ENCODE measurements around the gene TACO1.
A peak's percentile ranks its signal among the peaks of the same experiment; 100 is the strongest.

Gene TACO1

GRCh38 chr17:63600569-63601438 is at the start of gene TACO1:
TACO1 (plus strand) TSS chr17:63600895; CDS start chr17:63601084, 189 bp downstream.
- H3K9me3 ChIP-seq (ENCODE audit: control insufficient read depth in 2 of 2, low read length in 2 of 2): no peaks in the 10 kb centered on the region
- H3K36me3 ChIP-seq (ENCODE audit: control insufficient read depth in 2 of 2, insufficient read depth in 2 of 2, low read length in 2 of 2): peaks cover 13 to 16% of the 10 kb centered on the region in 2 donors
- H3K4me3 ChIP-seq (ENCODE audit: low read length in 2 of 2): peak within 1 kb of the TSS; percentile 60 to 94
- H3K27ac ChIP-seq (ENCODE audit: low read depth in 2 of 2, low read length in 2 of 2): peak within 1 kb of the TSS; percentile 72 to 82
- peak within 1 kb of the TSS; percentile 81 to 83 for H3K9ac ChIP-seq (ENCODE audit: low read depth in 1 of 2, low read length in 2 of 2)
- H3K27me3 ChIP-seq (ENCODE audit: control insufficient read depth in 2 of 2, insufficient read depth in 2 of 2, low read length in 2 of 2): no peaks in the 10 kb centered on the region
- peaks cover 17 to 20% of the 10 kb centered on the region in 2 donors for H3K4me1 ChIP-seq (ENCODE audit: control insufficient read depth in 2 of 2, insufficient read depth in 2 of 2, low read length in 2 of 2)

GRCh38 chr17:63552211-63552610 is 48.5 kb upstream of the TACO1 start:
- Histone ChIP-seq H3K27me3 (ENCODE audit: control insufficient read depth in 2 of 2, insufficient read depth in 2 of 2, low read length in 2 of 2) (no peaks in the 10 kb centered on the region), H3K9me3 (ENCODE audit: control insufficient read depth in 2 of 2, low read length in 2 of 2) (no peaks in the 10 kb centered on the region), H3K36me3 (ENCODE audit: control insufficient read depth in 2 of 2, insufficient read depth in 2 of 2, low read length in 2 of 2) (peaks cover 0 to 6% of the 10 kb centered on the region in 2 donors), H3K4me1 (ENCODE audit: control insufficient read depth in 2 of 2, insufficient read depth in 2 of 2, low read length in 2 of 2) (peaks cover 17 to 22% of the 10 kb centered on the region in 2 donors), H3K4me3 (ENCODE audit: low read length in 2 of 2) (peak overlapping the region; percentile 48 to 99), H3K9ac (ENCODE audit: low read depth in 1 of 2, low read length in 2 of 2) (peak overlapping the region in 1 of 2 donors; percentile 24), H3K27ac (ENCODE audit: low read depth in 2 of 2, low read length in 2 of 2) (no peak overlapping the region)

GRCh38 chr17:63555500-63556156 is 45.1 kb upstream of the TACO1 start:
- Histone ChIP-seq H3K9ac (ENCODE audit: low read depth in 1 of 2, low read length in 2 of 2) (no peak overlapping the region), H3K36me3 (ENCODE audit: control insufficient read depth in 2 of 2, insufficient read depth in 2 of 2, low read length in 2 of 2) (peaks cover 0 to 6% of the 10 kb centered on the region in 2 donors), H3K4me3 (ENCODE audit: low read length in 2 of 2) (no peak overlapping the region), H3K4me1 (ENCODE audit: control insufficient read depth in 2 of 2, insufficient read depth in 2 of 2, low read length in 2 of 2) (peaks cover 12 to 18% of the 10 kb centered on the region in 2 donors), H3K27ac (ENCODE audit: low read depth in 2 of 2, low read length in 2 of 2) (no peak overlapping the region), H3K9me3 (ENCODE audit: control insufficient read depth in 2 of 2, low read length in 2 of 2) (no peaks in the 10 kb centered on the region), H3K27me3 (ENCODE audit: control insufficient read depth in 2 of 2, insufficient read depth in 2 of 2, low read length in 2 of 2) (no peaks in the 10 kb centered on the region)

GRCh38 chr17:63557416-63557815 is 43.3 kb upstream of the TACO1 start:
- H3K9ac ChIP-seq (ENCODE audit: low read depth in 1 of 2, low read length in 2 of 2): no peak overlapping the region
- peaks cover 3 to 10% of the 10 kb centered on the region in 2 donors for H3K4me1 ChIP-seq (ENCODE audit: control insufficient read depth in 2 of 2, insufficient read depth in 2 of 2, low read length in 2 of 2)
- H3K27ac ChIP-seq (ENCODE audit: low read depth in 2 of 2, low read length in 2 of 2): no peak overlapping the region
- no peaks in the 10 kb centered on the region for H3K9me3 ChIP-seq (ENCODE audit: control insufficient read depth in 2 of 2, low read length in 2 of 2)
- peaks cover 0 to 6% of the 10 kb centered on the region in 2 donors for H3K36me3 ChIP-seq (ENCODE audit: control insufficient read depth in 2 of 2, insufficient read depth in 2 of 2, low read length in 2 of 2)
- no peaks in the 10 kb centered on the region for H3K27me3 ChIP-seq (ENCODE audit: control insufficient read depth in 2 of 2, insufficient read depth in 2 of 2, low read length in 2 of 2)
- no peak overlapping the region for H3K4me3 ChIP-seq (ENCODE audit: low read length in 2 of 2)

- H3K27me3 ChIP-seq (ENCODE audit: control insufficient read depth in 2 of 2, insufficient read depth in 2 of 2, low read length in 2 of 2): no peaks in the 10 kb centered on the region
- H3K4me1 ChIP-seq (ENCODE audit: control insufficient read depth in 2 of 2, insufficient read depth in 2 of 2, low read length in 2 of 2): peaks cover 0 to 2% of the 10 kb centered on the region in 2 donors
- no peaks in the 10 kb centered on the region for H3K9me3 ChIP-seq (ENCODE audit: control insufficient read depth in 2 of 2, low read length in 2 of 2)
- H3K9ac ChIP-seq (ENCODE audit: low read depth in 1 of 2, low read length in 2 of 2): no peak overlapping the region
- peaks cover 0 to 4% of the 10 kb centered on the region in 2 donors for H3K36me3 ChIP-seq (ENCODE audit: control insufficient read depth in 2 of 2, insufficient read depth in 2 of 2, low read length in 2 of 2)
- H3K27ac ChIP-seq (ENCODE audit: low read depth in 2 of 2, low read length in 2 of 2): no peak overlapping the region
- no peak overlapping the region for H3K4me3 ChIP-seq (ENCODE audit: low read length in 2 of 2)
Measured at GRCh38 chr17:63558441-63558840, 42.3 kb upstream of the TACO1 start.

GRCh38 chr17:63561819-63562218 is 38.9 kb upstream of the TACO1 start:
- no peaks in the 10 kb centered on the region for H3K36me3 ChIP-seq (ENCODE audit: control insufficient read depth in 2 of 2, insufficient read depth in 2 of 2, low read length in 2 of 2)
- no peak overlapping the region for H3K4me3 ChIP-seq (ENCODE audit: low read length in 2 of 2)
- no peaks in the 10 kb centered on the region for H3K9me3 ChIP-seq (ENCODE audit: control insufficient read depth in 2 of 2, low read length in 2 of 2)
- H3K27ac ChIP-seq (ENCODE audit: low read depth in 2 of 2, low read length in 2 of 2): no peak overlapping the region
- no peaks in the 10 kb centered on the region for H3K27me3 ChIP-seq (ENCODE audit: control insufficient read depth in 2 of 2, insufficient read depth in 2 of 2, low read length in 2 of 2)
- H3K9ac ChIP-seq (ENCODE audit: low read depth in 1 of 2, low read length in 2 of 2): no peak overlapping the region
- H3K4me1 ChIP-seq (ENCODE audit: control insufficient read depth in 2 of 2, insufficient read depth in 2 of 2, low read length in 2 of 2): no peaks in the 10 kb centered on the region

- no peaks in the 10 kb centered on the region for H3K9me3 ChIP-seq (ENCODE audit: control insufficient read depth in 2 of 2, low read length in 2 of 2)
- no peak overlapping the region for H3K9ac ChIP-seq (ENCODE audit: low read depth in 1 of 2, low read length in 2 of 2)
- no peaks in the 10 kb centered on the region for H3K27me3 ChIP-seq (ENCODE audit: control insufficient read depth in 2 of 2, insufficient read depth in 2 of 2, low read length in 2 of 2)
- H3K36me3 ChIP-seq (ENCODE audit: control insufficient read depth in 2 of 2, insufficient read depth in 2 of 2, low read length in 2 of 2): no peaks in the 10 kb centered on the region
- H3K4me3 ChIP-seq (ENCODE audit: low read length in 2 of 2): no peak overlapping the region
- no peaks in the 10 kb centered on the region for H3K4me1 ChIP-seq (ENCODE audit: control insufficient read depth in 2 of 2, insufficient read depth in 2 of 2, low read length in 2 of 2)
- H3K27ac ChIP-seq (ENCODE audit: low read depth in 2 of 2, low read length in 2 of 2): no peak overlapping the region
Measured at GRCh38 chr17:63563339-63563738, 37.4 kb upstream of the TACO1 start.

GRCh38 chr17:63564562-63564961 is 36.1 kb upstream of the TACO1 start:
- Histone ChIP-seq H3K36me3 (ENCODE audit: control insufficient read depth in 2 of 2, insufficient read depth in 2 of 2, low read length in 2 of 2) (peaks cover 0 to 3% of the 10 kb centered on the region in 2 donors), H3K4me3 (ENCODE audit: low read length in 2 of 2) (no peak overlapping the region)

GRCh38 chr17:63567229-63567628 is 33.5 kb upstream of the TACO1 start:
- peaks cover 0 to 3% of the 10 kb centered on the region in 2 donors for H3K36me3 ChIP-seq (ENCODE audit: control insufficient read depth in 2 of 2, insufficient read depth in 2 of 2, low read length in 2 of 2)
- no peak overlapping the region for H3K9ac ChIP-seq (ENCODE audit: low read depth in 1 of 2, low read length in 2 of 2)
- H3K9me3 ChIP-seq (ENCODE audit: control insufficient read depth in 2 of 2, low read length in 2 of 2): no peaks in the 10 kb centered on the region
- no peak overlapping the region for H3K4me3 ChIP-seq (ENCODE audit: low read length in 2 of 2)
- H3K27ac ChIP-seq (ENCODE audit: low read depth in 2 of 2, low read length in 2 of 2): no peak overlapping the region
- no peaks in the 10 kb centered on the region for H3K27me3 ChIP-seq (ENCODE audit: control insufficient read depth in 2 of 2, insufficient read depth in 2 of 2, low read length in 2 of 2)
- H3K4me1 ChIP-seq (ENCODE audit: control insufficient read depth in 2 of 2, insufficient read depth in 2 of 2, low read length in 2 of 2): no peaks in the 10 kb centered on the region

More at GRCh38 chr17:63564562-63564961, 36.1 kb upstream of the TACO1 start:
- no peak overlapping the region for H3K27ac ChIP-seq (ENCODE audit: low read depth in 2 of 2, low read length in 2 of 2)
- no peaks in the 10 kb centered on the region for H3K4me1 ChIP-seq (ENCODE audit: control insufficient read depth in 2 of 2, insufficient read depth in 2 of 2, low read length in 2 of 2)
- H3K27me3 ChIP-seq (ENCODE audit: control insufficient read depth in 2 of 2, insufficient read depth in 2 of 2, low read length in 2 of 2): no peaks in the 10 kb centered on the region
- no peak overlapping the region for H3K9ac ChIP-seq (ENCODE audit: low read depth in 1 of 2, low read length in 2 of 2)
- H3K9me3 ChIP-seq (ENCODE audit: control insufficient read depth in 2 of 2, low read length in 2 of 2): no peaks in the 10 kb centered on the region

GRCh38 chr17:63568563-63568962 is 32.1 kb upstream of the TACO1 start:
- Histone ChIP-seq H3K27ac (ENCODE audit: low read depth in 2 of 2, low read length in 2 of 2) (no peak overlapping the region), H3K27me3 (ENCODE audit: control insufficient read depth in 2 of 2, insufficient read depth in 2 of 2, low read length in 2 of 2) (no peaks in the 10 kb centered on the region), H3K4me1 (ENCODE audit: control insufficient read depth in 2 of 2, insufficient read depth in 2 of 2, low read length in 2 of 2) (no peaks in the 10 kb centered on the region), H3K36me3 (ENCODE audit: control insufficient read depth in 2 of 2, insufficient read depth in 2 of 2, low read length in 2 of 2) (peaks cover 0 to 3% of the 10 kb centered on the region in 2 donors), H3K9ac (ENCODE audit: low read depth in 1 of 2, low read length in 2 of 2) (no peak overlapping the region), H3K9me3 (ENCODE audit: control insufficient read depth in 2 of 2, low read length in 2 of 2) (no peaks in the 10 kb centered on the region), H3K4me3 (ENCODE audit: low read length in 2 of 2) (no peak overlapping the region)
